DOHH2 (cell line): Measurements from ENCODE around the gene TLE2.
"Not testable (repeated sequence)": the region's sequence is repeated elsewhere in the genome, so short reads cannot be mapped to it uniquely, and the experiment has no call there.

Experiments used
- CTCF ChIP-seq: fragments of 200-600 bp; sonication (generic); IDR thresholded peaks from one replicate; pipeline ENCODE4 v1.5.1; 2014; ENCODE audit warnings: antibody characterized with exemption, mild to moderate bottlenecking, low read depth, low read length; ENCODE audit not compliant: poor library complexity, severe bottlenecking
- EZH2phosphoT487 ChIP-seq: fragments of 200-600 bp; sonication (generic); IDR thresholded peaks from 2 replicates; pipeline ENCODE4 v1.6.1; 2017; ENCODE audit warnings: borderline replicate concordance, mild to moderate bottlenecking, antibody characterized with exemption, low read length, moderate library complexity, mixed read lengths

DNA sequence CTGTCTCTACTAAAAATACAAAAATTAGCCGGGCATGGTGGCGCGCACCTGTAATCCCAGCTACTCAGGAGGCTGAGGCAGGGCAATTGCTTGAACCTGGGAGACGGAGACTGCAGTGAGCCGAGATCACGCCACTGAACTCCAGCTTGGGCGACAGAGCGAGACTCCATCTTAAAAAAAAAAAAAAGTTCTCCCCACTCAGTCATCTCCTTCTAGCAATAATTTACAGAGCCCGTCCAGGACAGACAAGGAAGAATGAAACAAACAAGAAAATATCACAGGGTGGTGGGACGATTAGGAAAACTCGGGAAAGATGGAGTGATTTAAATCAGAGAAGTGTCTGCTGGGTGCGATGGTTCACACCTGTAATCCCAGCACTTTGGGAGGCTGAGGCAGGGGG is 65.4 kb downstream of the TLE2 start:
- TF ChIP-seq CTCF, EZH2phosphoT487: not testable (repeated sequence)
